Spleen (tissue), 11 donors: ENCODE measurements around the gene DNM1. TPM values are rescaled to one million over a fixed set of nuclear protein-coding genes. Genes with fewer than 3 reads are reported as not detected.
A peak's percentile ranks its signal among the peaks of the same experiment; 100 is the strongest.

ENCODE experiments used
- DNase-seq: peaks from one replicate; pipeline ENCODE4 v3.0.0-alpha.2; 2020
- H3K27ac ChIP-seq, 8 donors: fragments of 200-600 bp; sonication (generic) in 7 of 8; 1 replicate in 4 of 8; 2 replicates in 4 of 8; pipeline versions ENCODE4 v1.5.0 to v1.8.0; 2016 to 2021; ENCODE audit warnings: inconsistent platforms in 4 of 8, mild to moderate bottlenecking in 4 of 8, moderate library complexity in 1 of 8
- H3K27me3 ChIP-seq, 7 donors: fragments of 200-600 bp; sonication (generic) in 6 of 7; replicated peaks in 1 of 7; 1 replicate in 4 of 7; 2 replicates in 3 of 7; pipeline versions ENCODE4 v1.5.0 to v1.8.0; 2016 to 2021; ENCODE audit warnings: inconsistent platforms in 3 of 7, mild to moderate bottlenecking in 1 of 7
- H3K36me3 ChIP-seq, 6 donors: fragments of 200-600 bp; sonication (generic) in 5 of 6; 1 replicate in 4 of 6; 2 replicates in 2 of 6; pipeline versions ENCODE4 v1.5.0 to v1.8.0; 2016 to 2021; ENCODE audit warnings: inconsistent platforms in 2 of 6
- H3K4me1 ChIP-seq, 6 donors: fragments of 200-600 bp; sonication (generic) in 5 of 6; 1 replicate in 3 of 6; 2 replicates in 3 of 6; pipeline versions ENCODE4 v1.5.0 to v1.8.0; 2016 to 2021; ENCODE audit warnings: inconsistent platforms in 3 of 6
- H3K4me3 ChIP-seq, 8 donors: fragments of 200-600 bp; sonication (generic) in 7 of 8; 1 replicate in 4 of 8; 2 replicates in 4 of 8; pipeline versions ENCODE4 v1.5.0 to v1.8.0; 2016 to 2021; ENCODE audit warnings: inconsistent platforms in 4 of 8, mild to moderate bottlenecking in 4 of 8, moderate library complexity in 2 of 8
- H3K9me3 ChIP-seq, 8 donors: fragments of 200-600 bp; sonication (generic) in 7 of 8; 1 replicate in 4 of 8; 2 replicates in 4 of 8; pipeline versions ENCODE4 v1.5.0 to v1.8.0; 2016 to 2021; ENCODE audit warnings: inconsistent platforms in 4 of 8
- POLR2A ChIP-seq, 3 donors: fragments of 450-650 bp; IDR thresholded peaks; one replicate each; pipeline ENCODE4 v1.5.1; 2017; ENCODE audit warnings: antibody characterized with exemption in 3 of 3, mild to moderate bottlenecking in 1 of 3
- POLR2AphosphoS5 ChIP-seq, 3 donors: sonication (generic); formaldehyde crosslinking; IDR thresholded peaks; one replicate each; pipeline ENCODE4 v1.5.1; 2017; ENCODE audit warnings: antibody characterized with exemption in 3 of 3
- WGBS, 5 donors: extraction: QIAGEN DNeasy Blood & Tissue Kit in 3 of 5; methylation state at CpG; one replicate each; pipeline versions ENCODE4 v1.1.5 to v1.1.7; 2013 to 2018; 5-methylcytosine and 5-hydroxymethylcytosine counted together
- intact Hi-C: fragments of 100-400 bp; cut with DNase I; formaldehyde crosslinking; loops from one replicate; pipeline ENCODE4 v1.15.0; 2023; ENCODE audit warnings: low total_unique reads
- polyA plus RNA-seq, 3 donors: library from polyadenylated mRNA; stranded (reverse); fragments of 200-250 nt; gene quantifications; one replicate each; pipeline ENCODE4 v1.2.1, GENCODE V29; 2013
- total RNA-seq, 7 donors: library from RNA; depleted of rRNA in 3 of 7; stranded (reverse); fragments of >200 nt in 3 of 7; fragmentation: NEBNext Ultra II Directional in 4 of 7; extraction: Animal tissue kit (Norgen Biotek cat#: 25700) in 4 of 7; gene quantifications; one replicate each; pipeline versions ENCODE4 v1.1.0 to v1.2.1, GENCODE V29; 2016 to 2021
- TF ChIP-seq, protein P1 (sequence below), 11 experiments: fragments of 200-600 bp in 7 of 11; fragments of 450-650 bp in 4 of 11; sonication (generic) in 4 of 11; IDR thresholded peaks in 8 of 11; conservative IDR thresholded peaks in 3 of 11; 1 replicate in 7 of 11; 2 replicates in 4 of 11; pipeline versions ENCODE4 v1.4.0 to v1.8.0; 2016 to 2021; ENCODE audit warnings: antibody characterized with exemption in 11 of 11, inconsistent platforms in 4 of 11, mild to moderate bottlenecking in 1 of 11
- donor health status: healthy with polysubstance abuse.
- donor health status: DM: no; HTN: no; CAD: no; lungs with moderate emphysema.
- donor health status: DM: no; HTN: no; CAD: no.
- donor health status: Bipolar disorder and iron deficiency.
- donor health status: healthy.
- donor health status: DM: no; HTN: no; CAD: no.
- donor health status: DM: yes; HTN: yes; CAD: no.

The DNM1 gene
- total and polyA plus RNA-seq, 10 donors, result 0.42 to 3.6 (median 1.6) TPM

DNA sequence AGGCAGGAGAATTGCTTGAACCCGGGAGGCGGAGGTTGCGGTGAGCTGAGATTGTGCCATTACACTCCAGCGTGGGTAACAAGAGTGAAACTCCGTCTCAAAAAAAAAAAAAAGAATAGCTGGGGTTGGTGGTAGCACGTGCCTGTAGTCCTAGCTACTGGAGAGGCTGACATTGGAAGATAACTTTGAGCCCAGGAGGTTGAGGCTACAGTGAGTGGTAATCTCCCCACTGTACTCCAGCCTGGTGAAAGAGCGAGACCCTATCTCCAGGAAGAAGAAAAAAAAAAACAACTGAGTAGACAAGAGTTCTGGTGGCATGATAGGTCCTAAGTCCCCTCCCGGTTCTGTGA, 46.4 kb downstream of the DNM1 start:
- Histone ChIP-seq H3K4me3 (peak overlapping the region in 3 of 8 donors; percentile 45 to 79 (median 57)), H3K27ac (peak overlapping the region in 5 of 8 donors; percentile 53 to 80 (median 73)), H3K27me3 (peaks cover 0 to 28% (median 0%) of the 10 kb centered on the region in 7 donors), H3K4me1 (peaks cover 6 to 47% (median 37%) of the 10 kb centered on the region in 6 donors), H3K9me3 (no peaks in the 10 kb centered on the region), H3K36me3 (no peaks in the 10 kb centered on the region)
- TF ChIP-seq, protein P1, sequence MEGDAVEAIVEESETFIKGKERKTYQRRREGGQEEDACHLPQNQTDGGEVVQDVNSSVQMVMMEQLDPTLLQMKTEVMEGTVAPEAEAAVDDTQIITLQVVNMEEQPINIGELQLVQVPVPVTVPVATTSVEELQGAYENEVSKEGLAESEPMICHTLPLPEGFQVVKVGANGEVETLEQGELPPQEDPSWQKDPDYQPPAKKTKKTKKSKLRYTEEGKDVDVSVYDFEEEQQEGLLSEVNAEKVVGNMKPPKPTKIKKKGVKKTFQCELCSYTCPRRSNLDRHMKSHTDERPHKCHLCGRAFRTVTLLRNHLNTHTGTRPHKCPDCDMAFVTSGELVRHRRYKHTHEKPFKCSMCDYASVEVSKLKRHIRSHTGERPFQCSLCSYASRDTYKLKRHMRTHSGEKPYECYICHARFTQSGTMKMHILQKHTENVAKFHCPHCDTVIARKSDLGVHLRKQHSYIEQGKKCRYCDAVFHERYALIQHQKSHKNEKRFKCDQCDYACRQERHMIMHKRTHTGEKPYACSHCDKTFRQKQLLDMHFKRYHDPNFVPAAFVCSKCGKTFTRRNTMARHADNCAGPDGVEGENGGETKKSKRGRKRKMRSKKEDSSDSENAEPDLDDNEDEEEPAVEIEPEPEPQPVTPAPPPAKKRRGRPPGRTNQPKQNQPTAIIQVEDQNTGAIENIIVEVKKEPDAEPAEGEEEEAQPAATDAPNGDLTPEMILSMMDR (IDR thresholded peaks at IDR 0.05 in 8 of 11, conservative IDR thresholded peaks at IDR 0.05 in 3 of 11), result no peak
- WGBS, 5 donors, result 69 to 88% (median 76%) methylated on average over 8 of the region's 8 CpGs
- DNase-seq, result no peak
- intact Hi-C loops, result no loop called here

DNA sequence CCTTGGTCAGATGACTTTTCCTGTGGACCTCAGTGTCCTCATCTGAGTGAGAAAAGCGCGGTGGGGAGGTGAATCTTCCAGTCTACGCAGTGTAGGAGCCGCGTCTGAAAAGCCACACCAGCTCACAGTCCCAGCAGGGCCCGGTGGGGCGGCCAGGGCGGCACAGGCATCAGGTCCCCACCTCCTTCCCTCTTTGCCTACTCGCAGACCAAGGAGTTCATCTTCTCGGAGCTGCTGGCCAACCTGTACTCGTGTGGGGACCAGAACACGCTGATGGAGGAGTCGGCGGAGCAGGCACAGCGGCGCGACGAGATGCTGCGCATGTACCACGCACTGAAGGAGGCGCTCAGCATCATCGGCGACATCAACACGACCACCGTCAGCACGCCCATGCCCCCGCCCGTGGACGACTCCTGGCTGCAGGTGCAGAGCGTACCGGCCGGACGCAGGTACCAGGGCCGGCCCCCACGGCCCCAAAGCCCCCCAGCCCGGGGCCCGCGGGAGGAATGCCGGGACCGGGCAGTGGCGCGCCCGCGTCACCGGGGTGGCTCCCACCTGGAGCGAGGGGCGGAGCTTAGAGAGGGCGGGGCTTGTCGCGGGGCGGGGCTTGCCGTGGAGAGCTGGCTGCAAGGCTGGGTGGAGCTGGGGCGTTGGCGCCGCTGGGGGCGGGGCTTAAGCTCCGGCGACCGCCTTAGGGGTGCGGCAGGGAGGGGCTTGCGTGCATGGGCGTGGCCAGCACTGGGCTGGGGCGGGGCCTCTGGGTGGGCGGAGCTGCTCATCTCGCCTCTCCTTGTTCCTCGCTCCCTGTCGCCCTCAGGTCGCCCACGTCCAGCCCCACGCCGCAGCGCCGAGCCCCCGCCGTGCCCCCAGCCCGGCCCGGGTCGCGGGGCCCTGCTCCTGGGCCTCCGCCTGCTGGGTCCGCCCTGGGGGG, 47.0 kb downstream of the DNM1 start:
- Histone ChIP-seq H3K27me3 (peaks cover 0 to 21% (median 0%) of the 10 kb centered on the region in 7 donors), H3K36me3 (no peaks in the 10 kb centered on the region), H3K4me3 (peak overlapping the region; percentile 27 to 79 (median 47)), H3K4me1 (peaks cover 6 to 40% (median 32%) of the 10 kb centered on the region in 6 donors), H3K9me3 (no peaks in the 10 kb centered on the region), H3K27ac (peak overlapping the region in 6 of 8 donors; percentile 5 to 80 (median 67))
- no peak for TF ChIP-seq POLR2A (IDR thresholded peaks at IDR 0.05)
- peak; percentile 50 to 75 (median 53) for TF ChIP-seq POLR2AphosphoS5 (IDR thresholded peaks at IDR 0.05)
- intact Hi-C loops, result no loop called here
- DNase-seq, result peak; percentile 98
- WGBS, 5 donors, result 7 to 19% (median 11%) methylated on average over 13 to 81 of the region's 81 CpGs

DNA sequence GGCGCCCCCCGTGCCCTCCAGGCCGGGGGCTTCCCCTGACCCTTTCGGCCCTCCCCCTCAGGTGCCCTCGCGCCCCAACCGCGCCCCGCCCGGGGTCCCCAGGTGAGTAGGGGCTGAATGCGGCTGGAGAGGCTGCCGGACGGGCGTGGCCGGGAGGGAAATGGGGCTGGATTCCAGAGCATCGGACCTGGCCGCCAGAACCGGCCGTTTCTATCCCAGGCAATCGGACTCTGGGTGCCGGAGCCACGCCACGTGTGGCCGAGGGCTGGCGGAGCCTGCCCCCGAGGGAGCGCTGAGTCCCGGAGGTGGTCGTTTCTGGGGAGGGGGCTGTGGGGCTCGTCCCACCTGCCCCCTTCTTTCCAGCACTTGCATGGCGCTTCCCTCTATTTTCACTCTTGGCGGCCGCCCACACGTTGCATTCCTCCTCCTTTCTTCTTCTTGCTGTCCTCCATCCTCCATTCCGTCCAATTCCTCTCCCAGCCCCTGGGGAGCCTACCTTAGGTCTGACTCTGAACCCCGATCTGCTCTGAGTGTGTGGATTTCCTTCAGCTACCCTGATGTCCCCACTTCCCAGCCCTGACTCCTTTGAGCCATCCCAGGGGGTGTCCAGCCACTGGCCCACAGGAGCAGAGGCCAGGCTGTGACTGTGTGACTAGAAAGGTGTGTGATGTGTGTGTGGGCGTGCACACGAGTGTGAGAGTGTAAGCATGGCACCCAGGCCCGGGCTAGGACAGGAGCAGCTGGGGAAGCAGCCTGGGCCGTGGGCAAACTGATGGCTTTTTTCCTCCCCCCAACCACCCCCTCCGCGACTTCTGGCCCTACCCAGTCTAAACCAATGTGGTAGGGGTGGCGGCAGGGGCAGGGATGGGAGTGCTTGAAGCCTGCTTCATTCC, 47.9 kb downstream of the DNM1 start:
- peaks cover 0 to 7% (median 0%) of the 10 kb centered on the region in 6 donors for H3K36me3 ChIP-seq
- DNase-seq, result no peak
- intact Hi-C loops, result no loop called here
- no peaks in the 10 kb centered on the region for H3K9me3 ChIP-seq
- whole genome bisulfite sequencing, 5 donors, result 18 to 33% (median 32%) methylated on average over 25 to 43 of the region's 43 CpGs
- TF ChIP-seq POLR2AphosphoS5 (IDR thresholded peaks at IDR 0.05) (no peak), POLR2A (IDR thresholded peaks at IDR 0.05) (no peak)
- TF ChIP-seq, protein P1 (IDR thresholded peaks at IDR 0.05 in 8 of 11, conservative IDR thresholded peaks at IDR 0.05 in 3 of 11), result no peak
- peaks cover 0 to 20% (median 0%) of the 10 kb centered on the region in 7 donors for H3K27me3 ChIP-seq
- H3K27ac ChIP-seq, result peak overlapping the region in 3 of 8 donors; percentile 73 to 80 (median 79)
- peak overlapping the region; percentile 27 to 79 (median 47) for H3K4me3 ChIP-seq
- peaks cover 6 to 31% (median 23%) of the 10 kb centered on the region in 6 donors for H3K4me1 ChIP-seq

DNA sequence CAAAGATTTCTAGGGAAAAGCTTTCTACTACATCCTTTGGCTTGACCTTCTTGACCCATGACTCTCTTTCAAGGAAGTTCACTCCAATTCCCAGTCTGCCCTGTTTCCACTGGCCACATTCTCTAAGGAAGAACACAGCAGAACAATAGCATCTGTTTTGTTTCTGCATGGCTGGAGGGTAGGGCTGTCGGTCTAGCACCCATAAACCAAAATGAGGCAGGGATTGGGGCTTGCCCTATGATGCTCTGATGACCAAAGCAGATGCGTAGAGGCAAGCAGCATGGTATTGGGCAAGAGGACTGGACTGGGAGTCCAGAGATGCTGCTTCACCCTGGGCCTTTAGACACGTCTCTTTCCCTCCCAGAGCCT, 48.5 kb downstream of the DNM1 start:
- 58 to 81% (median 80%) methylated on average over 3 of the region's 3 CpGs for WGBS, 5 donors
- Histone ChIP-seq H3K9me3 (no peaks in the 10 kb centered on the region), H3K36me3 (peaks cover 0 to 13% (median 2%) of the 10 kb centered on the region in 6 donors), H3K4me3 (no peak overlapping the region), H3K27ac (no peak overlapping the region), H3K27me3 (peaks cover 0 to 20% (median 0%) of the 10 kb centered on the region in 7 donors), H3K4me1 (peaks cover 6 to 26% (median 21%) of the 10 kb centered on the region in 6 donors)
- DNase-seq, result no peak
- intact Hi-C loops, result no loop called here
- TF ChIP-seq POLR2A (IDR thresholded peaks at IDR 0.05) (no peak), POLR2AphosphoS5 (IDR thresholded peaks at IDR 0.05) (no peak)
- TF ChIP-seq, protein P1 (IDR thresholded peaks at IDR 0.05 in 8 of 11, conservative IDR thresholded peaks at IDR 0.05 in 3 of 11), result no peak
